Esophagus squamous epithelium (tissue), 5 donors: ENCODE results near the gene CRLF1. TPM values are rescaled to one million over a fixed set of nuclear protein-coding genes. Genes with fewer than 3 reads are reported as not detected.
A peak's percentile ranks its signal among the peaks of the same experiment; 100 is the strongest.

ENCODE experiments used
- DNase-seq: peaks from one replicate; lab custom pipeline; 2025; lab: John Stamatoyannopoulos, UW
- H3K27ac ChIP-seq, 4 donors: fragments of 200-600 bp; sonication (generic); one replicate each; pipeline ENCODE4 v1.5.1; 2016 to 2019; ENCODE audit warnings: mild to moderate bottlenecking in 1 of 4
- H3K27me3 ChIP-seq, 4 donors: fragments of 200-600 bp; sonication (generic); 1 replicate in 3 of 4; 2 replicates in 1 of 4; pipeline versions ENCODE4 v1.5.1 to v1.6.0; 2017 to 2021; ENCODE audit warnings: antibody characterized with exemption in 1 of 4
- H3K36me3 ChIP-seq, 3 donors: fragments of 200-600 bp; sonication (generic); one replicate each; pipeline ENCODE4 v1.5.1; 2016 to 2019
- H3K4me1 ChIP-seq, 3 donors: fragments of 200-600 bp; sonication (generic); one replicate each; pipeline ENCODE4 v1.5.1; 2017 to 2019
- H3K4me3 ChIP-seq, 4 donors: fragments of 200-600 bp; sonication (generic); 1 replicate in 3 of 4; 2 replicates in 1 of 4; pipeline ENCODE4 v1.5.1; 2016 to 2019; ENCODE audit warnings: mild to moderate bottlenecking in 2 of 4, moderate library complexity in 1 of 4
- H3K9me3 ChIP-seq, 3 donors: fragments of 200-600 bp; sonication (generic); one replicate each; pipeline ENCODE4 v1.5.1; 2016 to 2019
- POLR2A ChIP-seq, 4 donors: fragments of 450-650 bp; IDR thresholded peaks; one replicate each; pipeline ENCODE4 v1.6.1; 2017; ENCODE audit warnings: antibody characterized with exemption in 4 of 4, mild to moderate bottlenecking in 4 of 4, moderate library complexity in 3 of 4
- WGBS, 2 donors: methylation state at CpG; one replicate each; pipeline ENCODE4 v1.1.5; 2018; 5-methylcytosine and 5-hydroxymethylcytosine counted together
- intact Hi-C: fragments of 100-400 bp; cut with DNase I; formaldehyde crosslinking; loops from one replicate; pipeline ENCODE4 v1.15.0; 2022
- total RNA-seq, 4 donors: library from RNA; depleted of rRNA; stranded (reverse); fragments of >200 nt; gene quantifications; one replicate each; pipeline ENCODE4 v1.1.0, GENCODE V29; 2016
- TF ChIP-seq, protein P1 (sequence below), 6 experiments: fragments of 450-650 bp in 4 of 6; fragments of 200-600 bp in 2 of 6; sonication (generic) in 2 of 6; IDR thresholded peaks; one replicate each; pipeline ENCODE4 v1.5.1; 2016 to 2019; ENCODE audit warnings: antibody characterized with exemption in 6 of 6, mild to moderate bottlenecking in 4 of 6, moderate library complexity in 4 of 6
- donor health status: DM: yes; HTN: yes; CAD: no.

CRLF1 gene
- total RNA-seq, 4 donors from 2014 or later: 13.2 to 82.6 (median 19.3) TPM

GRCh38 chr19:18636183-18636968, 29.8 kb upstream of the CRLF1 start:
- Histone ChIP-seq H3K4me1 (peaks cover 23 to 52% (median 27%) of the 10 kb centered on the region in 3 donors), H3K4me3 (peak overlapping the region; percentile 69 to 91 (median 78)), H3K36me3 (no peaks in the 10 kb centered on the region), H3K9me3 (no peaks in the 10 kb centered on the region), H3K27ac (peak overlapping the region; percentile 75 to 92 (median 87)), H3K27me3 (peaks cover 0 to 4% (median 0%) of the 10 kb centered on the region in 4 donors)
- peak; percentile 92 for DNase-seq
- intact Hi-C loops: no loop called here
- TF ChIP-seq, protein P1, sequence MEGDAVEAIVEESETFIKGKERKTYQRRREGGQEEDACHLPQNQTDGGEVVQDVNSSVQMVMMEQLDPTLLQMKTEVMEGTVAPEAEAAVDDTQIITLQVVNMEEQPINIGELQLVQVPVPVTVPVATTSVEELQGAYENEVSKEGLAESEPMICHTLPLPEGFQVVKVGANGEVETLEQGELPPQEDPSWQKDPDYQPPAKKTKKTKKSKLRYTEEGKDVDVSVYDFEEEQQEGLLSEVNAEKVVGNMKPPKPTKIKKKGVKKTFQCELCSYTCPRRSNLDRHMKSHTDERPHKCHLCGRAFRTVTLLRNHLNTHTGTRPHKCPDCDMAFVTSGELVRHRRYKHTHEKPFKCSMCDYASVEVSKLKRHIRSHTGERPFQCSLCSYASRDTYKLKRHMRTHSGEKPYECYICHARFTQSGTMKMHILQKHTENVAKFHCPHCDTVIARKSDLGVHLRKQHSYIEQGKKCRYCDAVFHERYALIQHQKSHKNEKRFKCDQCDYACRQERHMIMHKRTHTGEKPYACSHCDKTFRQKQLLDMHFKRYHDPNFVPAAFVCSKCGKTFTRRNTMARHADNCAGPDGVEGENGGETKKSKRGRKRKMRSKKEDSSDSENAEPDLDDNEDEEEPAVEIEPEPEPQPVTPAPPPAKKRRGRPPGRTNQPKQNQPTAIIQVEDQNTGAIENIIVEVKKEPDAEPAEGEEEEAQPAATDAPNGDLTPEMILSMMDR (IDR thresholded peaks at IDR 0.05): peak in 1 of 6 experiments; percentile 6
- TF ChIP-seq POLR2A (IDR thresholded peaks at IDR 0.05): no peak
- WGBS, 2 donors: 1 to 2% methylated on average over 27 to 31 of the region's 44 CpGs

DNA sequence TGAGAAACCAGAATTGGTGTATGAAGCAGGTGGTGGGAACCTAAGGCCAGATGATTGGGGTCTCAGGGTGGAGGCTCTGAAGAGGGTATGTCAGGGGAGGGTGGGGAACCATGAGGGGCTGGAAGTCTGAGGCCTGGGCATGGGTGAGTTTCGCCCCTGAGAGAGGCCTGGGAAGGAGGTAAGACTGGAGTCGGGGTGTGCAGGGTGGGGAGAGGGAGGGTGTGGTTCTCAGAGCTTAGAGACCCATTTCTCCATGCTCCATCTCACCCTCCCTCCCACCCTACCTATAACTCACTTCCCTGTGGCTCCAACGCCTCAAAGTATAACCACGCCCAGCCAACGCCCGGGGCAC, 29.2 kb upstream of the CRLF1 start:
- WGBS, 2 donors: 18 to 33% methylated on average over 2 to 6 of the region's 6 CpGs
- H3K27ac ChIP-seq: peak overlapping the region; percentile 75 to 92 (median 87)
- TF ChIP-seq POLR2A (IDR thresholded peaks at IDR 0.05): no peak
- TF ChIP-seq, protein P1 (IDR thresholded peaks at IDR 0.05): no peak
- H3K36me3 ChIP-seq: no peaks in the 10 kb centered on the region
- H3K4me3 ChIP-seq: peak overlapping the region in 2 of 4 donors; percentile 79 to 91
- DNase-seq: no peak
- peaks cover 23 to 52% (median 27%) of the 10 kb centered on the region in 3 donors for H3K4me1 ChIP-seq
- no peaks in the 10 kb centered on the region for H3K9me3 ChIP-seq
- intact Hi-C loops: no loop called here
- H3K27me3 ChIP-seq: peaks cover 0 to 4% (median 0%) of the 10 kb centered on the region in 4 donors

GRCh38 chr19:18634612-18635297, 28.2 kb upstream of the CRLF1 start:
- WGBS, 2 donors: 22 to 40% methylated on average over 9 to 12 of the region's 12 CpGs
- H3K27ac ChIP-seq: peak overlapping the region; percentile 75 to 92 (median 87)
- no peak overlapping the region for H3K4me3 ChIP-seq
- no peaks in the 10 kb centered on the region for H3K9me3 ChIP-seq
- no peak for TF ChIP-seq POLR2A (IDR thresholded peaks at IDR 0.05)
- TF ChIP-seq, protein P1 (IDR thresholded peaks at IDR 0.05): no peak
- intact Hi-C loops: no loop called here
- no peaks in the 10 kb centered on the region for H3K36me3 ChIP-seq
- no peak for DNase-seq
- peaks cover 23 to 51% (median 27%) of the 10 kb centered on the region in 3 donors for H3K4me1 ChIP-seq
- H3K27me3 ChIP-seq: peaks cover 0 to 4% (median 0%) of the 10 kb centered on the region in 4 donors

DNA sequence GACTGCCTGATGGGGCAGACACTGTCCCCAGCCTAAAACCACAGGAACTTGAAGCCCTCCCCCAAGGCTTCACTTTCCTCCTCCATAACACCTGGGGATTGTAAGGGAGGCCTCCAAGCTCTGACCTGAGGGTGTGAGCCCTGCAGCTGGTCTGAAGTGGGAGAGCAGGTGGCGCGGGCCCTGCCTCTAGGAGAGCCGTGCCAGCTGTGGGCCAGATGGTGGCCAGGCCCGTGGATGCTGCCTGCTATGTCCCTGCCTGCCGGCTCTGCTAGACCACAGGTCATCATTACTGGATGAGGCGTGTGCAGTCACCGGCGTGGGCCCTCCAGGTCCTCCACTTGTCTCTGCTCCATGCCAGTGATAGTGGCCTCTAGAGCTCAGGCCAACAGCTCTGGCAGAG, 26.7 kb upstream of the CRLF1 start:
- peaks cover 0 to 4% (median 0%) of the 10 kb centered on the region in 4 donors for H3K27me3 ChIP-seq
- H3K4me1 ChIP-seq: peaks cover 26 to 45% (median 27%) of the 10 kb centered on the region in 3 donors
- DNase-seq: no peak
- H3K27ac ChIP-seq: no peak overlapping the region
- intact Hi-C loops: no loop called here
- 74 to 88% methylated on average over 3 to 8 of the region's 8 CpGs for WGBS, 2 donors
- H3K4me3 ChIP-seq: no peak overlapping the region
- H3K9me3 ChIP-seq: no peaks in the 10 kb centered on the region
- TF ChIP-seq, protein P1 (IDR thresholded peaks at IDR 0.05): no peak
- no peak for TF ChIP-seq POLR2A (IDR thresholded peaks at IDR 0.05)
- H3K36me3 ChIP-seq: no peaks in the 10 kb centered on the region
